GM19351 (cell line): ENCODE measurements around the gene PARVG.
"Not testable (repeated sequence)": the region's sequence is repeated elsewhere in the genome, so short reads cannot be mapped to it uniquely, and the experiment has no call there.

ENCODE experiments used
- ATAC-seq: cut with Tn5 transposase; IDR thresholded peaks from one replicate; pipeline ENCODE4 v1.9.1; 2021; ENCODE audit warnings: mild to moderate bottlenecking, moderate library complexity; ENCODE audit not compliant: unreplicated experiment

The PARVG gene

GRCh38 chr22:44234372-44234771 is 53.6 kb downstream of the PARVG start:
- not testable (repeated sequence) for ATAC-seq

GRCh38 chr22:44237290-44237689 is 56.6 kb downstream of the PARVG start:
- ATAC-seq = no peak

- not testable (repeated sequence) for ATAC-seq
These were observed 60.4 kb downstream of the PARVG start for GRCh38 chr22:44241121-44241520.

DNA sequence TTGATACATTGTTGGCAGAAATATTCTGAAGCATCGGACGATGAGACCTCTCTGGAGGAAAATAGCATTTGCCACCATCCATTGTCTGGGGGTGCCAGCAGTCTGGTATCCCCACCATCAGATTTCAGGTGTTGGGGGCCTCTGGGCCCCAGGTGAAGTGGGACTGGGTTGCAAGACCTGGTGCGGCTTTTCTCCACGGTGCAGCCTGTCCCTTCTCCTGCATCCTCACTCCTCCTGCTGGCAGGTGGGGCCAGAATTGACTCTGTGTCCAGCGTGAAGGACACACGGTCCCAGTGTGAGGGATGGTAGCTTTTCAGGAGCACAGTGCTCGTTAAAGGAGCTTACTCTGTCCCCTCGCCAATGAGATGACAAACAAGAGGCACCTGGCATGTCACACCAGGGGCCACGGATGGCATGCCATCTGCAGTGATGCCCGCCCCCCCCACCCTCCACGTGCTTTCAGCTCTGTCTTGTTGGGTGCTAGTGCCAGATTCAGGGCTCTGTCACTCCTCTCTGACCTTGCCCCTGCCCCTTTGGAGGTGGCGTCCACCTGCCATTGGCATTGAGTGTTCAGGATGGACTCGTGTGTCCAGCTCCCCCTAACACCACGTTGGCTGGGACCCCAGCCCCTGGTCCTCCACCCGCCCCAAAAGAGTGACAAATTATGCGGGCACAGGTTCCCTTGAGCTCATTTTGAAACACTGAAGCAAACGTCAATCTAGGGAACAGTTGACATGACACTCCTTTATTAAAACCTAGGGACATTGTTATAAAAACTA is 62.4 kb downstream of the PARVG start:
- no peak for ATAC-seq

GRCh38 chr22:44243761-44244160 is 63.0 kb downstream of the PARVG start:
- ATAC-seq = no peak

DNA sequence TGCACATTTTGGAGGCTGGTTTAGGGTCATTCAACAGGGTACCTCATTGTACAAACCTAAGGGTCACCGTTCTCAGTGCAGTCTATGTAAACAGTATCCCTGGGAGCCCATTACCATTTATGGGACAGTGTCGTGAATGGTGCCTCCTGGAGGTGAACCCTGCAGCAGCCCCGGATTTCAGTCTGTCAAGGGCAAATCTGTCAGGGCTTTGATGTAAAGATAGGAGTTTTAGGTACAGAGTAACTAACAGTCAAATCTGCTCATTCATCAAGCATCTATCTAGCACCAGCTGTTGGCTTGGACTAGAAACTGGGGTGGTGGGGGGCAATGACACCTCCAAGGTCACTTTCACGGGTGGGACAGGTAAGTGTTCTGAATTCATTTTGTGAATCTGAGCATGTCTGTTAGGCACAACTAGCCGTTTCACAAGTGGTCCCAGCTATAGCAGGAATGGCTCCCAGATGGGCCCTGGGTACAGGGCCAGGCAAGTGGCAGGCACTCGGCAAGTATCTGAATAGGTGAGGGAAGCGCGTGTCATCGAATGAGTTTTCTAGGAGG is 63.6 kb downstream of the PARVG start:
- ATAC-seq = no peak

- ATAC-seq = no peak
These were observed 64.7 kb downstream of the PARVG start for GRCh38 chr22:44245438-44245837.

- no peak for ATAC-seq
These were observed 65.1 kb downstream of the PARVG start for GRCh38 chr22:44245867-44246266.

DNA sequence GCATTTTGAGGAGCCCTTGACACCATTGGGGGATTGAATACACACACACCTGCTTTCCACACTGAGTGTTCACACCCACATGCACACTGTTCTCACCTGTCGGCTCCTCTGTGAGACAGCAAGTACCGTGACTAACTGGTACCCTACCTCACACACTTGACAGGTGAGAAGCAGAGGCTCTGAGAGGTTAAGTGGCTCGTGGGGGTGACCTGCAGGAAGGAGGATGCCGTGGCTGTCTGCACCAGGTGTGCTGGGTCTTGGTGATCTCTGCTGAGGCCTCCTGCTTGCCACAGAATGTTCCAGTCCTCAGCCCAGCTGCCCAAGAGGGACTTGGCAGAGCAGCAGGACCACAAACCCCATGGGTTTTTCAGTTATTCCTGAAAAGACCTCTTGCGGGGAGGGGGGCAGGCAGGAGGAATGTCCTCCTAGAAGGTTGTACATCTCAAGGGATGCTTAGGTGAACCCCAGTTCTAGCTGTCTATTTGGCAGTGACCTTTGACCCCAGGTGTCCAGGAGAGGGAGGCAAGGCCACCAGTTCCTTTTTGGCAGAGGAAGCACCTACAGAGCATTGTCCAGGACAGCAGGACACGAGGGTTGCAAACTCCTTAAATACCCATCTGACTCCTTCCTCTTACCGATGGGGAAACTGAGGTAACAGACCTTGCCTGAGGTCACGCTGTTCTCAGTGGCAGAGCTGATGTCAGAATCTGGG is 66.0 kb downstream of the PARVG start:
- ATAC-seq = no peak

DNA sequence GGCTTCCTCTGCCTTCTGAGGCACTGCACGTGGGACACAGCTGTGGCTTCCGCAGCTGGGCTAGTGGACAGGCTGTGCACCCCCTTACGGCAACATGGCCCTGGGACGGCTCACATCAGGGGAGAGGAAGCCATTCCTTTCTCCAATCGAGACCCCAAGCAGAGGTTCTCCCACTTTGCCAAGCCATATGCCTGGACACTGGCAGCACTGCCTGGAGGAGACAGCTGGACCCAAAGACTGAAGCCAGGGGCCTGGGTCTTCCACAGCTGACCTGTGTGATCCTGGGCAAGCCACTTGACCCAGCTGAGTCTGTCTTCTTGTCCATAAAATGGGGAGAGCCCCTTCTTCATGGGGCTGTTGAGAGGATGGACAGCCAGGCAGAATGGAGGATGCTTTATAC is 66.6 kb downstream of the PARVG start:
- ATAC-seq = no peak

- ATAC-seq = no peak
These were observed 67.5 kb downstream of the PARVG start for GRCh38 chr22:44247923-44248892.

GRCh38 chr22:44248926-44249325 is 68.2 kb downstream of the PARVG start:
- no peak for ATAC-seq

- ATAC-seq = no peak
These were observed 68.8 kb downstream of the PARVG start for GRCh38 chr22:44249376-44250147.

DNA sequence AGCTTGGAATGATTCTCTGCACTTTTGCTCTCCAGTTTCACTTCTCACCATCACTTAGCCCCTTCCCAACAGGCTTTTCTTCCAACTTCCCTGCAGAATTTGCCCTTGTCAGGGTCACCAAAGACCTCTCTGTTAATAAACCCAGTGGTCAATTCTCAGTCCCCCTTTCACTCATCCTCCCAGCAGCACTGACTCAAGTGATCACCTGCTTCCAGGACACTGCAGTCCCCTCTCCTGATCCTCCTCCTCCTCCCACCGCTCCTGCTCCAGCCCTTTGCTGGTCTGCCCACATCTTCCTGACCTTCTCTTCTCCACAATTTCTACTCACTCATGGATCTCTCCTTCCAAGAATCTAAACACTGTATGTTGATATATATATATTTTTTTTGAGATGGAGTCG is 74.1 kb downstream of the PARVG start:
- no peak for ATAC-seq

GRCh38 chr22:44256085-44256484 is 75.4 kb downstream of the PARVG start:
- ATAC-seq = no peak

- ATAC-seq = no peak
These were observed 76.1 kb downstream of the PARVG start for GRCh38 chr22:44256556-44257485.
